Breast epithelium (tissue), 3 donors: ENCODE data around the gene APOE.

ENCODE experiments used
- POLR2A ChIP-seq: fragments of 450-650 bp; IDR thresholded peaks from one replicate; pipeline ENCODE4 v1.6.1; 2016; ENCODE audit warnings: antibody characterized with exemption, mild to moderate bottlenecking, moderate library complexity
- TF ChIP-seq, protein P1 (sequence below), 3 donors: fragments of 450-650 bp; IDR thresholded peaks; one replicate each; pipeline ENCODE4 v1.5.1; 2016 to 2017; ENCODE audit warnings: antibody characterized with exemption in 3 of 3, mild to moderate bottlenecking in 3 of 3, moderate library complexity in 3 of 3

DNA sequence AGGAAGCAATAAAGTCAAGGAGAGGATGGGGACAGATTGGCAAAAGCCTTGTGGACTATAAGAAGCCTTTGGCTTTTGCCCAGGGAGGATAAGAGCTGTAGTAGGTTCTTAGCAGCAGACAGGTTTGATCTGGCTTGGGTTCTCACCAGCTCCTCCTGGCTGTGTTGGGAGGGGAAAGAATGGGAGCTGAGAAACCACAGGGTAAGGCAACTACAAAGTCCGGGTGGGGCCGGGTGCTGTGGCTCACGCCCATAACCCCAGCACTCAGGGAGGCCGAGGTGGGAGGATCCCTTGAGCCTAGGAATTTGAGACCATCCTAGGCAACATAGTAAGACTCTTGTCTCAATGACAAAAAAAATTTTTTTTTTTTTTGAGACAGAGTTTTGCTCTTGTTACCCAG is 38.9 kb upstream of the APOE start:
- TF ChIP-seq, protein P1, sequence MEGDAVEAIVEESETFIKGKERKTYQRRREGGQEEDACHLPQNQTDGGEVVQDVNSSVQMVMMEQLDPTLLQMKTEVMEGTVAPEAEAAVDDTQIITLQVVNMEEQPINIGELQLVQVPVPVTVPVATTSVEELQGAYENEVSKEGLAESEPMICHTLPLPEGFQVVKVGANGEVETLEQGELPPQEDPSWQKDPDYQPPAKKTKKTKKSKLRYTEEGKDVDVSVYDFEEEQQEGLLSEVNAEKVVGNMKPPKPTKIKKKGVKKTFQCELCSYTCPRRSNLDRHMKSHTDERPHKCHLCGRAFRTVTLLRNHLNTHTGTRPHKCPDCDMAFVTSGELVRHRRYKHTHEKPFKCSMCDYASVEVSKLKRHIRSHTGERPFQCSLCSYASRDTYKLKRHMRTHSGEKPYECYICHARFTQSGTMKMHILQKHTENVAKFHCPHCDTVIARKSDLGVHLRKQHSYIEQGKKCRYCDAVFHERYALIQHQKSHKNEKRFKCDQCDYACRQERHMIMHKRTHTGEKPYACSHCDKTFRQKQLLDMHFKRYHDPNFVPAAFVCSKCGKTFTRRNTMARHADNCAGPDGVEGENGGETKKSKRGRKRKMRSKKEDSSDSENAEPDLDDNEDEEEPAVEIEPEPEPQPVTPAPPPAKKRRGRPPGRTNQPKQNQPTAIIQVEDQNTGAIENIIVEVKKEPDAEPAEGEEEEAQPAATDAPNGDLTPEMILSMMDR (IDR thresholded peaks at IDR 0.05) = no peak
- TF ChIP-seq POLR2A = no peak
